ENCODE data around the gene CCL11. TPM values are rescaled to one million over a fixed set of nuclear protein-coding genes. Genes with fewer than 3 reads are reported as not detected.

The CCL11 gene
- total and polyA plus RNA-seq, 2 experiments from 2014 or later = not detected

GRCh38 chr17:34283571-34283970 is 2.0 kb upstream of the CCL11 start:
- Histone ChIP-seq H3K79me2 (replicated peaks; ENCODE audit: insufficient read depth) (no peaks in the 10 kb centered on the region), H3K36me3 (ENCODE audit: insufficient read depth) (no peaks in the 10 kb centered on the region), H3K4me3 (no peak overlapping the region), H3K4me2 (no peak overlapping the region), H3K9me2 (ENCODE audit: insufficient read depth) (peaks cover 7% of the 10 kb centered on the region; the same call in 1 of the 2 replicates), H4K20me1 (replicated peaks; ENCODE audit: insufficient read depth) (no peaks in the 10 kb centered on the region), H3K4me1 (ENCODE audit: insufficient read depth) (no peaks in the 10 kb centered on the region), H3K27ac (ENCODE audit: low read depth) (no peak overlapping the region), H3F3A (replicated peaks; ENCODE audit: low read depth) (no peaks in the 10 kb centered on the region), H3K27me3 (ENCODE audit: insufficient read depth) (no peaks in the 10 kb centered on the region), H2AFZ (no peak overlapping the region)
- no peak overlapping the region for H3K27ac Mint-ChIP-seq
- H3K27me3 Mint-ChIP-seq (ENCODE audit: insufficient read depth, low read depth, poor library complexity) = peaks cover 4% of the 10 kb centered on the region
- no peaks in the 10 kb centered on the region for H3K9me3 Mint-ChIP-seq
- H3K4me3 Mint-ChIP-seq = no peak overlapping the region
- no peaks in the 10 kb centered on the region for H3K4me1 Mint-ChIP-seq
- DNase-seq (ENCODE audit: low spot score) (no peak), ATAC-seq (no peak)
- no peak for TF ChIP-seq ZNF114 (CRISPR knock-in tag; IDR thresholded peaks at IDR 0.05)
- no peak for TF ChIP-seq NANOG (IDR thresholded peaks at IDR 0.05; ENCODE audit: borderline replicate concordance)
- no peak for TF ChIP-seq POLR2AphosphoS5 (IDR thresholded peaks at IDR 0.05; ENCODE audit: low read depth)
- TF ChIP-seq EZH2phosphoT487 (IDR thresholded peaks at IDR 0.05; ENCODE audit: unreplicated experiment) = no peak
- TF ChIP-seq ZNF462 (CRISPR knock-in tag; IDR thresholded peaks at IDR 0.05) = no peak
- no peak for TF ChIP-seq ZNF331 (CRISPR knock-in tag; IDR thresholded peaks at IDR 0.05; ENCODE audit: low read depth)
- no peak for TF ChIP-seq JUNB (IDR thresholded peaks at IDR 0.05; ENCODE audit: unreplicated experiment)
- no peak for TF ChIP-seq ETS1 (IDR thresholded peaks at IDR 0.05)
- TF ChIP-seq CREB1 (CRISPR knock-in tag; IDR thresholded peaks at IDR 0.05; ENCODE audit: low read depth) = no peak
- TF ChIP-seq CTCF (conservative IDR thresholded peaks at IDR 0.05; ENCODE audit: low read depth in 2 of 2) = no peak
- no peak for TF ChIP-seq EZH2 (IDR thresholded peaks at IDR 0.05; ENCODE audit: low read depth, unreplicated experiment)
- no peak for TF ChIP-seq STAT1 (IDR thresholded peaks at IDR 0.05; ENCODE audit: unreplicated experiment)
- no peak for TF ChIP-seq REST (IDR thresholded peaks at IDR 0.05; ENCODE audit: unreplicated experiment)
- H3K36me3 Mint-ChIP-seq (ENCODE audit: low read depth) = no peaks in the 10 kb centered on the region
